Measurements from ENCODE around the gene UBA1. TPM values are rescaled to one million over a fixed set of nuclear protein-coding genes. Genes with fewer than 3 reads are reported as not detected.

UBA1 gene
- total and polyA plus RNA-seq, 4 experiments from 2014 or later, result 129 to 167 (median 142) TPM

GRCh38 chrX:47212381-47213293 is 19.0 kb downstream of the UBA1 start:
- peaks cover 51% of the 10 kb centered on the region for H3K36me3 ChIP-seq (ENCODE audit: insufficient read depth, low read length)
- Mint-ChIP-seq H3K27me3 (no peaks in the 10 kb centered on the region), H3K4me1 (peaks cover 11 to 17% (median 16%) of the 10 kb centered on the region in 4 donors), H3K9me3 (no peaks in the 10 kb centered on the region), H3K36me3 (peaks cover 44 to 46% of the 10 kb centered on the region in 2 donors), H3K27ac (peak overlapping the region in 1 of 7 donors; percentile 89), H3K4me3 (no peak overlapping the region)
- H3K9me3 ChIP-seq (ENCODE audit: control insufficient read depth in 1 of 2, low read length in 2 of 2), result no peaks in the 10 kb centered on the region
- no peak overlapping the region for H3K4me3 ChIP-seq (ENCODE audit: low read length in 2 of 2)
- ChIA-PET CTCF (ENCODE audit: partially characterized antibody) (no interaction called here), POLR2A (ENCODE audit: partially characterized antibody) (interaction anchor here (1.0 kb wide), 1 partner anchor 20 kb away, joined by 3 read pairs; the partner anchor contains the start of gene USP11)
- H3K27me3 ChIP-seq (ENCODE audit: insufficient read depth, low read length), result no peaks in the 10 kb centered on the region
- H3K4me1 ChIP-seq (ENCODE audit: insufficient read depth, low read length), result peaks cover 7% of the 10 kb centered on the region
- no peak overlapping the region for H3K27ac ChIP-seq (ENCODE audit: low read depth, low read length)
- DNase-seq, result no peak
- intact Hi-C loops (cut with micrococcal nuclease), result no loop called here

- Histone ChIP-seq H3K36me3 (ENCODE audit: insufficient read depth, low read length) (peaks cover 51% of the 10 kb centered on the region), H3K4me1 (ENCODE audit: insufficient read depth, low read length) (peaks cover 9% of the 10 kb centered on the region), H3K4me3 (ENCODE audit: low read length in 2 of 2) (no peak overlapping the region), H3K27ac (ENCODE audit: low read depth, low read length) (no peak overlapping the region), H3K9me3 (ENCODE audit: control insufficient read depth in 1 of 2, low read length in 2 of 2) (no peaks in the 10 kb centered on the region), H3K27me3 (ENCODE audit: insufficient read depth, low read length) (no peaks in the 10 kb centered on the region)
- no peak overlapping the region for H3K4me3 Mint-ChIP-seq
- no peaks in the 10 kb centered on the region for H3K27me3 Mint-ChIP-seq
- no peak for DNase-seq
- H3K9me3 Mint-ChIP-seq, result no peaks in the 10 kb centered on the region
- peak overlapping the region in 3 of 7 donors; percentile 43 to 63 (median 45) for H3K27ac Mint-ChIP-seq
- intact Hi-C loops (cut with micrococcal nuclease), result loop anchor here (5.0 kb wide), 3 partner anchors 153 to 438 kb away; partner anchors contain the start of genes ELK1 and ZNF41
- peaks cover 46 to 52% of the 10 kb centered on the region in 2 donors for H3K36me3 Mint-ChIP-seq
- ChIA-PET CTCF (ENCODE audit: partially characterized antibody) (no interaction called here), POLR2A (ENCODE audit: partially characterized antibody) (no interaction called here)
- peaks cover 13 to 31% (median 22%) of the 10 kb centered on the region in 4 donors for H3K4me1 Mint-ChIP-seq
Measured at GRCh38 chrX:47214435-47215077, 20.9 kb downstream of the UBA1 start.

- CTCF ChIA-PET (ENCODE audit: partially characterized antibody), result no interaction called here
- peaks cover 43% of the 10 kb centered on the region for H3K36me3 ChIP-seq (ENCODE audit: insufficient read depth, low read length)
- intact Hi-C loops (cut with micrococcal nuclease), result loop anchor here (5.0 kb wide), 3 partner anchors 152 to 437 kb away; partner anchors contain the start of genes ELK1 and ZNF41
- H3K4me1 ChIP-seq (ENCODE audit: insufficient read depth, low read length), result peaks cover 18% of the 10 kb centered on the region
- Mint-ChIP-seq H3K27ac (peak overlapping the region in 2 of 7 donors; percentile 43 to 99), H3K36me3 (peaks cover 46 to 55% of the 10 kb centered on the region in 2 donors), H3K9me3 (no peaks in the 10 kb centered on the region), H3K4me1 (peaks cover 21 to 39% (median 30%) of the 10 kb centered on the region in 4 donors), H3K4me3 (no peak overlapping the region), H3K27me3 (no peaks in the 10 kb centered on the region)
- H3K27me3 ChIP-seq (ENCODE audit: insufficient read depth, low read length), result no peaks in the 10 kb centered on the region
- no peak overlapping the region for H3K27ac ChIP-seq (ENCODE audit: low read depth, low read length)
- DNase-seq, result no peak
- no peak overlapping the region for H3K4me3 ChIP-seq (ENCODE audit: low read length in 2 of 2)
- no peaks in the 10 kb centered on the region for H3K9me3 ChIP-seq (ENCODE audit: control insufficient read depth in 1 of 2, low read length in 2 of 2)
- POLR2A ChIA-PET (ENCODE audit: partially characterized antibody), result interaction anchor here (7.0 kb wide), 1 partner anchor 17 kb away, joined by 85 read pairs; the partner anchor contains the start of gene USP11
Measured at GRCh38 chrX:47215291-47215900, 21.8 kb downstream of the UBA1 start.

- no peaks in the 10 kb centered on the region for H3K27me3 Mint-ChIP-seq
- POLR2A ChIA-PET (ENCODE audit: partially characterized antibody), result interaction anchor here (0.6 to 7.0 kb wide), 8 partner anchors 11 to 929 kb away, joined by 3 to 85 read pairs (median 6); partner anchors contain the start of genes NDUFB11, RBM10 and USP11
- intact Hi-C loops (cut with micrococcal nuclease), result loop anchor here (2.0 to 5.0 kb wide), 4 partner anchors 72 to 436 kb away; partner anchors contain the start of genes ELK1, NDUFB11, RBM10 and ZNF41
- H3K36me3 Mint-ChIP-seq, result peaks cover 39 to 58% of the 10 kb centered on the region in 2 donors
- peaks cover 26 to 47% (median 36%) of the 10 kb centered on the region in 4 donors for H3K4me1 Mint-ChIP-seq
- Histone ChIP-seq H3K27me3 (ENCODE audit: insufficient read depth, low read length) (no peaks in the 10 kb centered on the region), H3K9me3 (ENCODE audit: control insufficient read depth in 1 of 2, low read length in 2 of 2) (no peaks in the 10 kb centered on the region), H3K4me1 (ENCODE audit: insufficient read depth, low read length) (peaks cover 28% of the 10 kb centered on the region), H3K4me3 (ENCODE audit: low read length in 2 of 2) (no peak overlapping the region), H3K27ac (ENCODE audit: low read depth, low read length) (peak overlapping the region; percentile 90), H3K36me3 (ENCODE audit: insufficient read depth, low read length) (peaks cover 32% of the 10 kb centered on the region)
- peak overlapping the region in 3 of 8 donors; percentile 93 to 99 (median 96) for H3K4me3 Mint-ChIP-seq
- CTCF ChIA-PET (ENCODE audit: partially characterized antibody), result no interaction called here
- DNase-seq, result no peak
- H3K9me3 Mint-ChIP-seq, result no peaks in the 10 kb centered on the region
- H3K27ac Mint-ChIP-seq, result peak overlapping the region; percentile 94 to 100 (median 99)
Measured at GRCh38 chrX:47216393-47216925, 22.8 kb downstream of the UBA1 start.

- H3K4me1 ChIP-seq (ENCODE audit: insufficient read depth, low read length), result peaks cover 30% of the 10 kb centered on the region
- ChIA-PET CTCF (ENCODE audit: partially characterized antibody) (interaction anchor here (0.9 to 1.0 kb wide), 2 partner anchors 26 to 168 kb away, joined by 3 read pairs; no protein-coding TSS in a partner anchor), POLR2A (ENCODE audit: partially characterized antibody) (interaction anchor here (0.6 to 7.0 kb wide), 20 partner anchors 9 to 1357 kb away, joined by 3 to 85 read pairs (median 4); partner anchors contain the start of genes NDUFB11, RBM10, RBM3 and TIMP1)
- peak overlapping the region; percentile 77 to 99 (median 96) for H3K4me3 Mint-ChIP-seq
- H3K9me3 ChIP-seq (ENCODE audit: control insufficient read depth in 1 of 2, low read length in 2 of 2), result no peaks in the 10 kb centered on the region
- peak in 1 of 5 donors; percentile 69 for DNase-seq
- peaks cover 24% of the 10 kb centered on the region for H3K36me3 ChIP-seq (ENCODE audit: insufficient read depth, low read length)
- H3K4me3 ChIP-seq (ENCODE audit: low read length in 2 of 2), result peak overlapping the region in 1 of 2 donors; percentile 46
- intact Hi-C loops (cut with micrococcal nuclease), result loop anchor here (2.0 to 5.0 kb wide), 4 partner anchors 72 to 435 kb away; partner anchors contain the start of genes ELK1, NDUFB11, RBM10 and ZNF41
- H3K27me3 ChIP-seq (ENCODE audit: insufficient read depth, low read length), result no peaks in the 10 kb centered on the region
- H3K36me3 Mint-ChIP-seq, result peaks cover 31 to 54% of the 10 kb centered on the region in 2 donors
- H3K27ac ChIP-seq (ENCODE audit: low read depth, low read length), result peak overlapping the region; percentile 90
- H3K9me3 Mint-ChIP-seq, result peaks cover 0 to 3% (median 0%) of the 10 kb centered on the region in 8 donors
- peaks cover 26 to 55% (median 41%) of the 10 kb centered on the region in 4 donors for H3K4me1 Mint-ChIP-seq
- H3K27ac Mint-ChIP-seq, result peak overlapping the region; percentile 94 to 100 (median 99)
- no peaks in the 10 kb centered on the region for H3K27me3 Mint-ChIP-seq
Measured at GRCh38 chrX:47217121-47217851, 23.7 kb downstream of the UBA1 start.

GRCh38 chrX:47217852-47218279 is 24.2 kb downstream of the UBA1 start:
- Histone ChIP-seq H3K9me3 (ENCODE audit: control insufficient read depth in 1 of 2, low read length in 2 of 2) (no peaks in the 10 kb centered on the region), H3K4me1 (ENCODE audit: insufficient read depth, low read length) (peaks cover 30% of the 10 kb centered on the region), H3K27ac (ENCODE audit: low read depth, low read length) (peak overlapping the region; percentile 99), H3K36me3 (ENCODE audit: insufficient read depth, low read length) (peaks cover 19% of the 10 kb centered on the region), H3K27me3 (ENCODE audit: insufficient read depth, low read length) (no peaks in the 10 kb centered on the region), H3K4me3 (ENCODE audit: low read length in 2 of 2) (peak overlapping the region; percentile 70 to 73)
- peak; percentile 98 to 100 (median 99) for DNase-seq
- Mint-ChIP-seq H3K9me3 (peaks cover 0 to 3% (median 0%) of the 10 kb centered on the region in 8 donors), H3K27me3 (no peaks in the 10 kb centered on the region), H3K4me1 (peaks cover 26 to 56% (median 41%) of the 10 kb centered on the region in 4 donors), H3K4me3 (peak overlapping the region; percentile 89 to 99 (median 96)), H3K27ac (peak overlapping the region; percentile 95 to 100 (median 99)), H3K36me3 (peaks cover 25 to 53% of the 10 kb centered on the region in 2 donors)
- ChIA-PET POLR2A (ENCODE audit: partially characterized antibody) (interaction anchor here (0.6 to 7.0 kb wide), 19 partner anchors 10 to 1356 kb away, joined by 3 to 85 read pairs (median 4); partner anchors contain the start of genes NDUFB11, RBM10, RBM3 and TIMP1), CTCF (ENCODE audit: partially characterized antibody) (interaction anchor here (0.9 to 1.0 kb wide), 2 partner anchors 27 to 167 kb away, joined by 3 read pairs; no protein-coding TSS in a partner anchor)
- intact Hi-C loops (cut with micrococcal nuclease), result loop anchor here (1.0 to 5.0 kb wide), 8 partner anchors 15 to 434 kb away; partner anchors contain the start of genes ELK1, NDUFB11, RBM10 and UBA1

Data from CD4-positive, alpha-beta memory T cell (primary cell).